GM18526 (cell line): ENCODE results near the gene ZBBX.

Experiments
- POLR2A ChIP-seq: IDR thresholded peaks from 3 replicates; pipeline ENCODE4 v1.6.1; 2011; ENCODE audit not compliant: insufficient read length; ENCODE audit errors: extremely low read depth

The ZBBX gene, protein sequence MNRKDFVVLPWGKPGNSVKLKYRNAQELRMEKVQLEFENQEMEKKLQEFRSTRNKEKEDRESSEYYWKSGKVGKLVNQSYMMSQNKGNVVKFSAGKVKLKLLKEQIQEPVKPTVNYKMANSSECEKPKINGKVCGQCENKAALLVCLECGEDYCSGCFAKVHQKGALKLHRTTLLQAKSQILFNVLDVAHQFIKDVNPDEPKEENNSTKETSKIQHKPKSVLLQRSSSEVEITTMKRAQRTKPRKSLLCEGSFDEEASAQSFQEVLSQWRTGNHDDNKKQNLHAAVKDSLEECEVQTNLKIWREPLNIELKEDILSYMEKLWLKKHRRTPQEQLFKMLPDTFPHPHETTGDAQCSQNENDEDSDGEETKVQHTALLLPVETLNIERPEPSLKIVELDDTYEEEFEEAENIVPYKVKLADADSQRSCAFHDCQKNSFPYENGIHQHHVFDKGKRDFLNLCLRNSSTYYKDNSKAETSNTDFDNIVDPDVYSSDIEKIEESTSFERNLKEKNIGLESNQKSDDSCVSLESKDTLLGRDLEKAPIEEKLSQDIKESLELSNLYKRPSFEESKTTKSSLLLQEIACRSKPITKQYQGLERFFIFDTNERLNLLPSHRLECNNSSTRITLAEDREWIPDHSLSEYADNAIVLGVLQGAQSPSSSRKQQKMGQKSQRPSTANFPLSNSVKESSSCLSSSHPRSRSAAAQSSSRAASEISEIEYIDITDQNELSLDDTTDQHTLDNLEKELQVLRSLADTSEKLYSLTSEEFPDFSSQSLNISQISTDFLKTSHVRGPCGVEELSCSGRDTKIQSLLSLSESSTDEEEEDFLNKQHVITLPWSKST

DNA sequence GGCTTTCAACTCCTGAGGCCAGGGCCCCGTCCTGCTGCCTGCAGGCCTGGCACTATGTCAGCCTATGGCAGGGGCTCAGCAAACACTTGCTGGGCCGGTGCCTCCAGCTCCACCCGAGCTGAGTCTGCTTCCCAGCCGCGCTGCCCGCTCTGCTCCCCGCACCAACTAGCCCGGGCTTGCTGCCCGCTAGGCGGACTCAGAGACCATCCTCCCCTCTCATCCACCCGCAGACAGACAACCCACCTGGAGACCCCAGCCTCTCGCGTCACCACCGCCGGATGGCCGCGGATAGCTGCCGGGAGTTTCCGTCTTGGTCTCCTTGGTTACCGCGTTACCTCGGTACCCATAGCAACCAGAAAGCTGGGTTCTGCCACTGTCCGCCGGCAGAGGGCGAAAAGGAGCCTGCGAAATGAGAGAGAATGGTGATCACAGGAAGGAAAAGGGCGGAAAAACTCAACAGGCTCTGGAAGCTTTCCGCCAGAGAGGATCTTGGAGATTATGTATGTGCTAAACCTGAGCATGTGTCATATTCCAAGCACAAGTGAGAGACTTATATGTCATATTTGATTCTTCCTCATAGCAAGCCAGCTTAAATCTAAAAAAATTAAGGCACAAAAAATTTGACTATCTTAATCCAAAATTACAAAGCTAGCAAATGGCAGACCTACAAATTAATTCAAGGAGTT lies at the start of gene ZBBX:
Gene ZBBX, minus strand, starts transcription at position 294 of the 686 bp plus-strand sequence. CDS start 7,396 bp downstream, outside the sequence.
- TF ChIP-seq POLR2A, result no peak

DNA sequence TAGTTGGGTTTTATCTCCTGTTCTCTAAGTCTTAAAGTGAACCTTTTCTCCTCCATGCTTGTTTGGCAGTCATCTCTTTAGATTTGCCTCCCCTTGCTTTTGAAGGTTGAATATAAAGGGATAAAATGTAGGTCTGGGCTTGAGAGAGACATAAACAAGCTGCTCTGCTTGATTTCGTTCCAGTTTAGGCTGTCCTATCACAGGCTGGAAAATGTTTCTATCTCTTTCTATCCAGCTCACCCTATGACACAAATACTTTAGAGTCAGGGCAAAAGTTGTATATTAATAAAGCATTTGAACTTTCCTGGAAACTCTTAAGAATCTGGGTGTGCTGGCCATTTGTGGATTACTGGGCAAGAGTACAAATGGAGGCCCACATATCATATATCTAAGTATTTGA lies 29.5 kb upstream of the ZBBX start:
- no peak for TF ChIP-seq POLR2A

DNA sequence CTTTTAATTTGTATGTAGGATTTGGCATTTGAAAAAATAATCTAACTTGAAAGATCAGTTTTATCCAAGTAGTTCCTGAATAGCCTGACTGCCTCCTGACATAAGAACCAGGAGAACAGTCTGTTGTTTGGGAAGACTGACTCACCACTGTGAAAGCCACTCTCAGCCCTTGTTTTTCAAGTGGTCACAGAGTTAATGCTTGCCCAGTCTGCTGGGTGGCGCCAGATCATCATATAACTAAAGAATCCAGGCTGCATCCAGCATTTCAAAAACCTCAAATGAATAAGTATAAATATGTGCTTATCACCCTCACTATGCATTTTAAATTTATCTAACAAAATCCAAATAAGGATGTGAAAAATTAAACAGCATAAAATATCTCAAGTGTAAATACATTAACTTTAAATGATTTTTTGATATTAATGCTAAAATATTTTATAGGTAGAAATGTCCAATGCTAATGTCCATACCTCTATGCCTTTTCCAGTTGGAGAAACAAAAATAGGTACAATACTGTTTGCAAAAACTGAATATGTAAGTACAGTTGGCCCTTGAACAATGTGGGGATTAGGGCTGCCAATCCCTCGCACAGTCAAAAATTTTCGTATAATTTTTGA lies 26.9 kb upstream of the ZBBX start:
- TF ChIP-seq POLR2A, result no peak

DNA sequence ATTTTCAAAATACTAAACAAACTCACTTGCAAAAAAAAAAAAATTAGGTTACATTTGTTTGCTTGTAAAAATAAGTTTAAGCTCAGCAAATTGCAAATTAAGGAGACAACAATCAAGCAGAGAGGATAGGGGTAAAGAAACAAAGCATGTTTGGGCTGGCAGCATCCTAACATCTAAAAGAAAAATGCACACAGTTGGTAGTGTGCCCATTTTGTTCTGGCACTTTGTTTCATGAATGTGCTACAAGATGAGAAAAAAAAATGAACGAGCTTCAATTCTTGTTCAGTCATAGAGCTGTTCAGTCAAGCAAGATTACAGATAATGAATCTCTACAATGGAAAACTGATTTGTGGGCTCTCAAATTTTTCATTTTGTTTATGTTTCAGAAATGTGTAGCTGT lies 17.7 kb upstream of the ZBBX start:
- no peak for TF ChIP-seq POLR2A

DNA sequence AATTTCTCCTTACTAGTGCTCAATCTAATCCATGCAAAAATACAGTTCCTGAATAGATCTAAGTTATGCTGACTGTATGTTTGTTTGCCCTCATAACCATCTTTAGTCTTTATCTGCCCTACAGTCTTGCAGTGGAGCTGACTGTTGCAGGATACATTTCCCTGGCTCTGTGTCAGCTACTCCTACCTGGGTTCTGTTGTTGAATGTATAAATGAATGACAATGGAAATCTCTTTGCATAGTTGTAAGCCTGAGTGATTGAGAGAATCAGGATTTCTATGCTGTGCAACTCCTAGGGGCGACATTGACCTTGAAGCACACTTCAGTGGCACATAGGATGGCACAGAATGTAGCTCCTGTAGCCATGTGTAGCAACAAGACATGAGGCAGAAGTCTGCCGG lies 16.0 kb upstream of the ZBBX start:
- no peak for TF ChIP-seq POLR2A

DNA sequence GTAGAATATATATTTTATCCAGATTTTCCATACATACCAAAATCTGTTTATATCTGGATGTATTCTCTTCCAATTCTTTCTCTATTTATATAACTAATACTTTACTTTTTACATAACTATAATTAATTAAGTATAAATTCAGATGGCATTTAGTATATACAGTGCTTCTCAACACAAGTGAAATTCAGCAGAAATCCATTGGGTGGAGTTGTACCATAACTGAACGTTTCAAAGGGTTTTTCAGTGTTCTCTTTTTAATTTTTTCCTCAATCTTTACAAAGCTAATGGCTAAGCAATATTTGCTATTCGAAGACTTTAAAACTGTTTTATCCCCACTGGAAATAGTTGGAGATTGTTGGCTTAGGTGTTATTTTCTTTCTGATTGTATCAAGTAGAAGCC lies 13.9 kb upstream of the ZBBX start:
- TF ChIP-seq POLR2A, result no peak

DNA sequence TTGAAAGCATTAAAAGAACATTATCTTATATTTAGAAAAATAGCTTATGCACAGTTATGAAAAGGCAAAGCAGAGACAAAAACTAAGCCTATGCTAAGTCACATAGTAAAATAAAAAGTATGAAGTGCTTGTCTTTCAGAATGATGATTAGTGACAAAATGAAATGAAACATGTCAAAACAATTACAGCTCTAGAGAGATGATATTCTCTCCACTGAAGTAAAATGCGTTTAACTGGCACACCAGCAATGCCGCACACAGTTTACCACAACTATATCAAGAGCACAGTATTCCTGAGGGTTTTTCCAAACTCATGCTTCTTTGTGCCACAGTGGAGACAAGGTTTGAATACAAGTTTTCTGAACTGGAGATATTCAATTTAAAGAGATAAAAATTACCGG lies 2.1 kb upstream of the ZBBX start:
- no peak for TF ChIP-seq POLR2A

DNA sequence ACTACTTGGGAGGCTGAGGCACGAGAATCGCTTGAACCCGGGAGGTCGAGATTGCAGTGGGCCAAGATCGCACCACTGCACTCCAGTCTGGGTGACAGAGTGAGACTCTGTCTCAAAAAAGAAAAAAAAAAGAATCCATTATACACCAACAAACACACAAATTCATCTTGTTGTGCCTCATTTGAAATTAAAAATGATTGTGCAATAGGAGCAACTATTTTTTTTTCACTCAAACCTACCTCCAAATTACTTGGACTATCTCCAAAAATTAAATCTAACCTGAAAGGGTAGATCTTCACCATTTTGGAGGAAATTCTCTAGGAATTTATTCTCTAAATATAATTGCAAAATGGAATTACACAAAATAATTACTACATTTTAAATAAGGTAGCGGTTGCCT lies 4.6 kb downstream of the ZBBX start:
- TF ChIP-seq POLR2A, result no peak

DNA sequence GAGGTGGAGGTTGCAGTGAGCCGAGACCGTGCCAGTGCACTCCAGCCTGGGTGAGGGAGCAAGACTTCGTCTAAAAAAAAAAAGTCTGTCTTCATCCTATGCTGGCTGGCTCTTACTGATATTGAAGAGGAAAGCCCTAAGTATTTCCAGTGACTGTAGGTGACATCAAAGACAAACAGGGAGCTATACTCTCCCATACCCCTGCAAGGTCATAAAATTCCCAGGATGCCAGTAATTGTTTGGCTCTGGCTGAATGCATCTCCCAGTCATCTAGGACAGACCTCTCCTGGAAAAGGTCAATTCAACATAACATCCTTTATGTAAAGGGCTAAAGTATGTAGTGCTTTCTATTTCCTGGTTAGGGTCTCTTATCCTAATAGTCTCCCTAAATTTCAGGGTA lies 8.0 kb downstream of the ZBBX start:
- TF ChIP-seq POLR2A, result no peak

DNA sequence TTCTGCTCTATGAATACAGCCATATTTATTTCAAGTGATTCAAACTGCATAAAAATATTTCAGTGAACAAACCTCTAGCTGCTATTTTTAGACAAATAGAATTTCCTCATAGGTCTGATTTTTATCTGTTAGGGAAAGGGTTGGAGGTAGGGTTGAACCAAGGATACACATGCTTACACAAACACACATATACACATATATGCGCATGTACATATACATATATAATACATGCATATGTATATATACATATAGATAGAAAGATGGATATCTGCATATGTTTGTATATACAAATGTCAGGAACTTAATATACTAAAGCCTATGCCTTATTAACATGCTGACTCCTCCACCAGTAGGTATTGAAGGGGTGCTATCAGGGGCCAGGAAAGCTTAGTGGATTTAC lies 18.1 kb downstream of the ZBBX start:
- no peak for TF ChIP-seq POLR2A

DNA sequence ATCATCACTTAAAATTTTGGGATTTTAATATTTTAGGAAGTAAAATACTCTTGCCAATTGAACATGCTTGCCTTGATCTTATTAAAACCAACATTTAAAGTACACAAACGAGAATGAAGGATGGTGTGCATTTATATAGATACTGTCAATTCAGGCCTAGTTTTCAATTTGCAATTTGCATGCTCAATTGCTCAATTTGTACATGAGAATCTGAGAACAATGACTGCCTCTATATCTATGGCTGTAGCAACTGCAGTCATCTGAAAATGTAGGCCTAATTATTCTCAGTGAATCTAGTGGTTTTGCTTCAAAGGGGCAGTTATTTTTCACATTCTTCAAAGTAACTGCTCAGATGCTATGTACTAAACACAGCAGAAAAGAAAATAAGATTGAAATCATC lies 18.8 kb downstream of the ZBBX start:
- no peak for TF ChIP-seq POLR2A

DNA sequence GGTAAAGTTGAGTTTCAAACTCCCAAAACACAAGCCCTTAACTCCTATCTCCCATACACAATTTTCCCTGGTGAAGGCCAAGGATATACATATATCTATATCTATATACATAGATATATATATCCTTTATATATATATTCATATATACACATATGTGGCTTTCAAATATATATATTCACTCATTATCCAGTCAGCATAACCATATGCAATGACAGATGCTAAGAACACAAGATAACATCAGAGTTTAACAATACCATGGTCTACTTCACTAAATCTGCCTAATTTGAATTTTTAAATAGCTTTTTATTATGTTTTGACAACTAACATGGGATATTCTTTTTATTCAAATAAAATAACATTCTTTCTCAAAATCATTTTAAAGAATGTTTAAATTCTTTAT lies 24.7 kb downstream of the ZBBX start:
- no peak for TF ChIP-seq POLR2A

DNA sequence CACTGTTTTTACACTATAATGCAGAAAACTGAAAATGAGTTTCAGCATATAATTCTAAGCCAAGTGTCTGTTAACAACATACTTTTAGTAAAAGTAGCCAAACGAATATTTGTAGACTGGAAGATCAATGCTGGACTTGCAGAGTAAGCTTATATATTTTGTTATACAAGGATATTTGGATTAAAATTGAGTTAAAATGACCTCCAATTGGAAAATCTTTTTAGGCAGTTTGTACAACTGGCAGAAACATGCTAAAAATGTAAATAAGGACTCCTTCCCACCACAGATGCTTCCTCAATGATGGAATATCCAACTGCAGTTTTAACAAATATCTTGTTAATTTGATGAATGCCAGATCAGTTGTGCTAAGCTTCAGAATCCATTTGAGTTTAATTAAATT lies 25.3 kb downstream of the ZBBX start:
- no peak for TF ChIP-seq POLR2A

DNA sequence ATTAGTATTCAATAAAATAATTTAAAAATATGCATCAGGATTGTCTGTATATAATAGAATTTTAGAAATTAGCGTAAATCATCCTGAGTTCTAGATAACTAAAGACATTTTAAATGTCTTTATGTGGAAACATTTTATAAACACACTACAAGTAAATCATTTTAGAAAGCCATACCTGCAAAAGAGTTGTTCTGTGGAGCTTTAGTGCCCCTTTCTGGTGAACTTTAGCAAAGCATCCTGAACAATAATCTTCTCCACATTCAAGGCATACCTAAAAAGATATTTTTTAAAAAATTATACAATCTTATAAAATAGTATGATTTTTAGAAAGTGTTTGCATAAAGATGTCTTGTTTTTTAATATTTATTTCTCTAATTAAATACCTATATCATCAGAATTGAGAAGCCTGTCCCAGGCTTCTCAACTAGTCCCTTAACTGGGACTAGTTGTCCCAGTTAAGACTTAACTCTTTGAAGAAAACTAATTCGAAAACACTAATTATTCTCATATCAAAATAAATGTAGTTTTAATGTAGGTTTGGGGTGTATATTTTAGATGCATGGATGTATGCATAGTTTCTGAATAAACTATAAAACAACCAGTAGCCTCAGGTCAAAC lies 29.7 kb downstream of the ZBBX start:
- no peak for TF ChIP-seq POLR2A

DNA sequence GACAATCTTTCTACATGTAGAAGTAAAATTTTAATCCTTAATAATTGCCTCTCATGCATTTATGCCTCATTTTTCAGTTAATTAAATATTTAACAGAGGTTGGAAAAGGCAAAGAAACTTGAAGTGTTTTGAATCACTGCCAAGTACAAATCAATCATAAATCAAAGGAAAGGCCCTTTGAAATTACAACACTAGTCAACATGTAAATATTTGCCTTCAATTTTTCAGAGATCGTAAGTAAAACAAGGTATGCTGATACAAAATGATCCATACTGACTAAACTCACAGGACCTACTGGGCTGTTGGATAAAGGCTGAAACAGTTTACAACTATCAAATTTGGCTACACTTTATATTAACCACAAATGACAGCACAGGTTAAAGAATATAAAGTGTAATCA lies 33.9 kb downstream of the ZBBX start:
- no peak for TF ChIP-seq POLR2A
